Measurements from ENCODE around the gene STRIT1.
"Not testable (repeated sequence)": the region's sequence is repeated elsewhere in the genome, so short reads cannot be mapped to it uniquely, and the experiment has no call there.

Gene STRIT1

GRCh38 chr3:155313300-155313699, 19.8 kb upstream of the STRIT1 start:
- DNase-seq (ENCODE audit: low read depth), result no peak

GRCh38 chr3:155312781-155313180, 19.3 kb upstream of the STRIT1 start:
- no peak for DNase-seq (ENCODE audit: low read depth)

- no peak for DNase-seq (ENCODE audit: low read depth)
These were observed 16.1 kb upstream of the STRIT1 start for GRCh38 chr3:155309581-155309980.

- DNase-seq (ENCODE audit: low read depth), result no peak
These were observed 15.3 kb upstream of the STRIT1 start for GRCh38 chr3:155308831-155309230.

- DNase-seq (ENCODE audit: low read depth), result no peak
These were observed 13.7 kb upstream of the STRIT1 start for GRCh38 chr3:155307183-155307582.

GRCh38 chr3:155304394-155304793, 10.9 kb upstream of the STRIT1 start:
- no peak for DNase-seq (ENCODE audit: low read depth)

- no peak for DNase-seq (ENCODE audit: low read depth)
These were observed 10.1 kb upstream of the STRIT1 start for GRCh38 chr3:155303540-155304097.

GRCh38 chr3:155302891-155303290, 9.4 kb upstream of the STRIT1 start:
- no peak for DNase-seq (ENCODE audit: low read depth)

GRCh38 chr3:155302481-155302880, 9.0 kb upstream of the STRIT1 start:
- no peak for DNase-seq (ENCODE audit: low read depth)

- DNase-seq (ENCODE audit: low read depth), result no peak
These were observed 3.6 kb upstream of the STRIT1 start for GRCh38 chr3:155297100-155297499.

GRCh38 chr3:155296413-155296812, 2.9 kb upstream of the STRIT1 start:
- no peak for DNase-seq (ENCODE audit: low read depth)

GRCh38 chr3:155292693-155293092, 790 bp downstream of the STRIT1 start:
- no peak for DNase-seq (ENCODE audit: low read depth)

GRCh38 chr3:155292133-155292532, 1.4 kb downstream of the STRIT1 start:
- DNase-seq (ENCODE audit: low read depth), result no peak

GRCh38 chr3:155286736-155287135, 6.7 kb downstream of the STRIT1 start:
- DNase-seq (ENCODE audit: low read depth), result no peak

- DNase-seq (ENCODE audit: low read depth), result no peak
These were observed 7.5 kb downstream of the STRIT1 start for GRCh38 chr3:155285936-155286335.

- no peak for DNase-seq (ENCODE audit: low read depth)
These were observed 10.1 kb downstream of the STRIT1 start for GRCh38 chr3:155283092-155284056.

- DNase-seq (ENCODE audit: low read depth), result no peak
These were observed 10.9 kb downstream of the STRIT1 start for GRCh38 chr3:155282385-155283091.

- no peak for DNase-seq (ENCODE audit: low read depth)
These were observed 11.6 kb downstream of the STRIT1 start for GRCh38 chr3:155281912-155282311.

GRCh38 chr3:155276089-155276488, 17.4 kb downstream of the STRIT1 start:
- not testable (repeated sequence) for DNase-seq (ENCODE audit: low read depth)

- not testable (repeated sequence) for DNase-seq (ENCODE audit: low read depth)
These were observed 18.2 kb downstream of the STRIT1 start for GRCh38 chr3:155275159-155275754.

- not testable (repeated sequence) for DNase-seq (ENCODE audit: low read depth)
These were observed 19.0 kb downstream of the STRIT1 start for GRCh38 chr3:155274435-155274834.

- no peak for DNase-seq (ENCODE audit: low read depth)
These were observed 22.2 kb downstream of the STRIT1 start for GRCh38 chr3:155271343-155271613.
